HG02678 (cell line): Measurements from ENCODE around the gene PCDHB13.
"Not testable (repeated sequence)": the region's sequence is repeated elsewhere in the genome, so short reads cannot be mapped to it uniquely, and the experiment has no call there.

ENCODE experiments used
- ATAC-seq: cut with Tn5 transposase; IDR thresholded peaks from one replicate; pipeline ENCODE4 v1.9.1; 2021; ENCODE audit warnings: mild to moderate bottlenecking, moderate library complexity; ENCODE audit not compliant: unreplicated experiment

Gene PCDHB13

DNA sequence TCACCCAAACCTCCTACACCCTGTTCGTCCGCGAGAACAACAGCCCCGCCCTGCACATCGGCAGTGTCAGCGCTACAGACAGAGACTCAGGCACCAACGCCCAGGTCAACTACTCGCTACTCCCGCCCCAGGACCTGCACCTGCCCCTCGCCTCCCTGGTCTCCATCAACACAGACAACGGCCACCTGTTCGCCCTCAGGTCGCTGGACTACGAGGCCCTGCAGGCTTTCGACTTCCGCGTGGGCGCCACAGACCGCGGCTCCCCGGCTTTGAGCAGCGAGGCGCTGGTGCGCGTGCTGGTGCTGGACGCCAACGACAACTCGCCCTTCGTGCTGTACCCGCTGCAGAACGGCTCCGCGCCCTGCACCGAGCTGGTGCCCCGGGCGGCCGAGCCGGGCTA, 12.6 kb upstream of the PCDHB13 start:
- ATAC-seq, result not testable (repeated sequence)

DNA sequence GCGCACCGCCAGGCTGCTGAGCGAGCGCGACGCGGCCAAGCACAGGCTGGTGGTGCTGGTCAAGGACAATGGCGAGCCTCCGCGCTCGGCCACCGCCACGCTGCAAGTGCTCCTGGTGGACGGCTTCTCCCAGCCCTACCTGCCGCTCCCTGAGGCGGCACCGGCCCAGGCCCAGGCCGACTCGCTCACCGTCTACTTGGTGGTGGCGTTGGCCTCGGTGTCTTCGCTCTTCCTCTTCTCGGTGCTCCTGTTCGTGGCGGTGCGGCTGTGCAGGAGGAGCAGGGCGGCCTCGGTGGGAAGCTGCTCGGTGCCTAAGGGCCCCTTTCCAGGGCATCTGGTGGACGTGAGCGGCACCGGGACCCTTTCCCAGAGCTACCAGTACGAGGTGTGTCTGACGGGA, 12.1 kb upstream of the PCDHB13 start:
- ATAC-seq, result not testable (repeated sequence)

DNA sequence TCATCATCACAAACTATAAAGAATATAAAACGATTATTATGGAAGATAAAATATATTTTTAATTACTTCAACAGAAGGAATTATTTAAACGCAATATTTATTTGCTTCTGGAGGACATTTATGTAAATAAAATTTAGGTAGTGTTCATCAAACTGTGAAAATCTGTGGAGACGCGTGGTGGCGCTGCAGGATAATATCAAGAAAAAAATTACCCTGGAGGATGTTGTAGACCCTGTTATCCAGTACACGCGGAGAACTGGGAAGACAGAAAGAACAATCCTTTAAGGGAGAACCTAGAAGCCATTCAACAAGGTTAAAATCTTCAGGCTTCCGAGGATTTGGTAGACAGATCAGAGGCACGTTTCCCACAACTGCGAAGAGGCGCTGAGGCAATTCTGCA, 5.2 kb upstream of the PCDHB13 start, which contains the start of gene PCDHB12:
PCDHB12 (plus strand) TSS at position 242 of the 400 bp plus-strand sequence. CDS start 189 bp downstream, outside the sequence.
- ATAC-seq, result no peak

DNA sequence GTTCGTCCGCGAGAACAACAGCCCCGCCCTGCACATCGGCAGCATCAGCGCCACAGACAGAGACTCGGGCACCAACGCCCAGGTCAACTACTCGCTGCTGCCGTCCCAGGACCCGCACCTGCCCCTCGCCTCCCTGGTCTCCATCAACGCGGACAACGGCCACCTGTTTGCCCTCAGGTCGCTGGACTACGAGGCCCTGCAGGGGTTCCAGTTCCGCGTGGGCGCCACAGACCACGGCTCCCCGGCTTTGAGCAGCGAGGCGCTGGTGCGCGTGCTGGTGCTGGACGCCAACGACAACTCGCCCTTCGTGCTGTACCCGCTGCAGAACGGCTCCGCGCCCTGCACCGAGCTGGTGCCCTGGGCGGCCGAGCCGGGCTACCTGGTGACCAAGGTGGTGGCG, 3.4 kb upstream of the PCDHB13 start:
- not testable (repeated sequence) for ATAC-seq

DNA sequence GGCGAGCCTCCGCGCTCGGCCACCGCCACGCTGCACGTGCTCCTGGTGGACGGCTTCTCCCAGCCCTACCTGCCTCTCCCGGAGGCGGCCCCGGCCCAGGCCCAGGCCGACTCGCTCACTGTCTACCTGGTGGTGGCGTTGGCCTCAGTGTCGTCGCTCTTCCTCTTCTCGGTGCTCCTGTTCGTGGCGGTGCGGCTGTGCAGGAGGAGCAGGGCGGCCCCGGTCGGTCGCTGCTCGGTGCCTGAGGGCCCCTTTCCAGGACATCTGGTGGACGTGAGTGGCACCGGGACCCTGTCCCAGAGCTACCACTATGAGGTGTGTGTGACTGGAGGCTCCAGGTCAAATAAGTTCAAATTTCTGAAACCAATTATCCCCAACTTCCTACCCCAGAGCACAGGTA, 2.9 kb upstream of the PCDHB13 start:
- not testable (repeated sequence) for ATAC-seq

DNA sequence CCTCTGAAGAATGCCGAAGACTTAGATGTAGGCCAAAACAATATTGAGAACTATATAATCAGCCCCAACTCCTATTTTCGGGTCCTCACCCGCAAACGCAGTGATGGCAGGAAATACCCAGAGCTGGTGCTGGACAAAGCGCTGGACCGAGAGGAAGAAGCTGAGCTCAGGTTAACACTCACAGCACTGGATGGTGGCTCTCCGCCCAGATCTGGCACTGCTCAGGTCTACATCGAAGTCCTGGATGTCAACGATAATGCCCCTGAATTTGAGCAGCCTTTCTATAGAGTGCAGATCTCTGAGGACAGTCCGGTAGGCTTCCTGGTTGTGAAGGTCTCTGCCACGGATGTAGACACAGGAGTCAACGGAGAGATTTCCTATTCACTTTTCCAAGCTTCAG, 864 bp downstream of the PCDHB13 start:
- not testable (repeated sequence) for ATAC-seq

DNA sequence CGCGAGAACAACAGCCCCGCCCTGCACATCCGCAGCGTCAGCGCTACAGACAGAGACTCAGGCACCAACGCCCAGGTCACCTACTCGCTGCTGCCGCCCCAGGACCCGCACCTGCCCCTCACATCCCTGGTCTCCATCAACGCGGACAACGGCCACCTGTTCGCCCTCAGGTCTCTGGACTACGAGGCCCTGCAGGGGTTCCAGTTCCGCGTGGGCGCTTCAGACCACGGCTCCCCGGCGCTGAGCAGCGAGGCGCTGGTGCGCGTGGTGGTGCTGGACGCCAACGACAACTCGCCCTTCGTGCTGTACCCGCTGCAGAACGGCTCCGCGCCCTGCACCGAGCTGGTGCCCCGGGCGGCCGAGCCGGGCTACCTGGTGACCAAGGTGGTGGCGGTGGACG, 1.8 kb downstream of the PCDHB13 start:
- ATAC-seq, result not testable (repeated sequence)

DNA sequence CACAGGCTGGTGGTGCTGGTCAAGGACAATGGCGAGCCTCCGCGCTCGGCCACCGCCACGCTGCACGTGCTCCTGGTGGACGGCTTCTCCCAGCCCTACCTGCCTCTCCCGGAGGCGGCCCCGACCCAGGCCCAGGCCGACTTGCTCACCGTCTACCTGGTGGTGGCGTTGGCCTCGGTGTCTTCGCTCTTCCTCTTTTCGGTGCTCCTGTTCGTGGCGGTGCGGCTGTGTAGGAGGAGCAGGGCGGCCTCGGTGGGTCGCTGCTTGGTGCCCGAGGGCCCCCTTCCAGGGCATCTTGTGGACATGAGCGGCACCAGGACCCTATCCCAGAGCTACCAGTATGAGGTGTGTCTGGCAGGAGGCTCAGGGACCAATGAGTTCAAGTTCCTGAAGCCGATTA, 2.3 kb downstream of the PCDHB13 start:
- ATAC-seq, result not testable (repeated sequence)

DNA sequence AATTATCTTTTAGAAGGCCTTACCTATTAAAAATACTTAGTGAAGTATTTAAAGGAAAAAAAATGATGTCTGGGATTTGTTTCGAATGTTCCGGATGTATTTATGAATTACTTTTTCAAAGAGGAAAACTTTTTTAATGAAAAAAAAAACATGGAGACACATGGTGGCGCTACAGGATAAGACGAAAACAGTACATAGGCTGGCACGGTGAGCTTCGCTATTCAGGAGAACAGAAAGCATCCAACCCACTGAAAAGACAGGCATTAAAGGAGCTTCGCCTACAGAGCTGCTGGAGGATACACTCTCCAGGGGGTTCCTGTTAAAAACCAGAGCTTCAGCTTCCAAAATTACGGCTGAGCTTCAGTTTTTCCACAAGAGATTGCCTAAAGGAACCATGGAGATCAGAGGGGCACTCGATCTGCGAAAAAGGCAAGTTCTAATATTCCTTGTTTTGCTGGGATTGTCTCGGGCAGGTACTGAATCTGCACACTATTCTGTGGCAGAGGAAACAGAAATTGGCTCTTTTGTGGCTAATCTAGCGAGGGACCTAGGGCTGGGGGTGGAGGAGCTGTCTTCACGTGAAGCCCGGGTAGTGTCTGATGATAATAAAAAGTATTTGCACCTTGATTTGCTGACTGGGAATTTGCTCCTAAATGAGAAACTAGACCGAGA, 9.5 kb downstream of the PCDHB13 start, which contains the start of gene PCDHB14:
PCDHB14 (plus strand) TSS at position 232 of the 672 bp plus-strand sequence; CDS start at position 395, 163 bp downstream.
- no peak for ATAC-seq

DNA sequence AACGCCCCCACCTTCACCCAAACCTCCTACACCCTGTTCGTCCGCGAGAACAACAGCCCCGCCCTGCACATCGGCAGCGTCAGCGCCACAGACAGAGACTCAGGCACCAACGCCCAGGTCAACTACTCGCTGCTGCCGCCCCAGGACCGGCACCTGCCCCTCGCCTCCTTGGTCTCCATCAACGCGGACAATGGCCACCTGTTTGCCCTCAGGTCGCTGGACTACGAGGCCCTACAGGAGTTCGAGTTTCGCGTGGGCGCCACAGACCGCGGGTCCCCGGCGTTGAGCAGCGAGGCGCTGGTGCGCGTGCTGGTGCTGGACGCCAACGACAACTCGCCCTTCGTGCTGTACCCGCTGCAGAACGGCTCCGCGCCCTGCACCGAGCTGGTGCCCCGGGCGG, 11.1 kb downstream of the PCDHB13 start:
- ATAC-seq, result not testable (repeated sequence)

DNA sequence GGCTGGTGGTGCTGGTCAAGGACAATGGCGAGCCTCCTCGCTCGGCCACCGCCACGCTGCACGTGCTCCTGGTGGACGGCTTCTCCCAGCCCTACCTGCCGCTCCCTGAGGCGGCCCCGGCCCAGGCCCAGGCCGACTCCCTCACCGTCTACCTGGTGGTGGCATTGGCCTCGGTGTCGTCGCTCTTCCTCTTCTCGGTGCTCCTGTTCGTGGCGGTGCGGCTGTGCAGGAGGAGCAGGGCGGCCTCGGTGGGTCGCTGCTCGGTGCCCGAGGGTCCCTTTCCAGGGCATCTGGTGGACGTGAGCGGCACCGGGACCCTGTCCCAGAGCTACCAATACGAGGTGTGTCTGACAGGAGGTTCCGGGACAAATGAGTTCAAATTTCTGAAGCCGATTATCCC, 11.7 kb downstream of the PCDHB13 start:
- ATAC-seq, result not testable (repeated sequence)

DNA sequence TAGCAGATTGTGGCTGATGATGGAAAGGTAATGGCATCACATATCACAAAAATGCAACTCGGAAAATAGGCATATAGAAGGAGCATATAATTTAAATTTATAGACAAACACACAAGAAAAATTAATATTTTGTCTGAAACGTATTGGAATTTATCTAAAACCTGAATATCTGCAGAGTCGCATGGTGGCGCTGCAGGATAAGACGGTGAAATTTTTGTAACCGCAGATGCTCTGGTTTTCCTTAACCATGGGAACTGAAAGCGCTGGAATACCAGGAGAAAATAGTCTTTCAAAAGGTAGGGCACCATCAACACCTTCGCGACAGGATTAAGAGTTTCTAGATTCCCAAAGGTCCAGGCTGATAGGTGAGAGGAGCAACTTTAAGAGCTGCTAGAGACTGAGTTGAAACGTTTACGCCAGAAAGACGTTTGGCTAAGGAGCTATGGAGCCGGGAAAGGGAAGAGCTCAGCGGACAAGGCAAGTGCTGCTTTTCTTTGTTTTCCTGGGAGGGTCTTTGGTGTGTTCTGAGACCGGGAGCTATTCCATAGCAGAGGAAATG, 20.5 kb downstream of the PCDHB13 start:
- no peak for ATAC-seq

DNA sequence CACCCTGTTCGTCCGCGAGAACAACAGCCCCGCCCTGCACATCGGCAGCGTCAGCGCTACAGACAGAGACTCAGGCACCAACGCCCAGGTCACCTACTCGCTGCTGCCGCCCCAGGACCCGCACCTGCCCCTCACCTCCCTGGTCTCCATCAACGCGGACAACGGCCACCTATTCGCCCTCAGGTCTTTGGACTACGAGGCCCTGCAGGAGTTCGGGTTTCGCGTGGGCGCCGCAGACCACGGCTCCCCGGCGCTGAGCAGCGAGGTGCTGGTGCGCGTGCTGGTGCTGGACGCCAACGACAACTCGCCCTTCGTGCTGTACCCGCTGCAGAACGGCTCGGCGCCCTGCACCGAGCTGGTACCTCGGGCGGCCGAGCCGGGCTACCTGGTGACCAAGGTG, 22.2 kb downstream of the PCDHB13 start:
- not testable (repeated sequence) for ATAC-seq

DNA sequence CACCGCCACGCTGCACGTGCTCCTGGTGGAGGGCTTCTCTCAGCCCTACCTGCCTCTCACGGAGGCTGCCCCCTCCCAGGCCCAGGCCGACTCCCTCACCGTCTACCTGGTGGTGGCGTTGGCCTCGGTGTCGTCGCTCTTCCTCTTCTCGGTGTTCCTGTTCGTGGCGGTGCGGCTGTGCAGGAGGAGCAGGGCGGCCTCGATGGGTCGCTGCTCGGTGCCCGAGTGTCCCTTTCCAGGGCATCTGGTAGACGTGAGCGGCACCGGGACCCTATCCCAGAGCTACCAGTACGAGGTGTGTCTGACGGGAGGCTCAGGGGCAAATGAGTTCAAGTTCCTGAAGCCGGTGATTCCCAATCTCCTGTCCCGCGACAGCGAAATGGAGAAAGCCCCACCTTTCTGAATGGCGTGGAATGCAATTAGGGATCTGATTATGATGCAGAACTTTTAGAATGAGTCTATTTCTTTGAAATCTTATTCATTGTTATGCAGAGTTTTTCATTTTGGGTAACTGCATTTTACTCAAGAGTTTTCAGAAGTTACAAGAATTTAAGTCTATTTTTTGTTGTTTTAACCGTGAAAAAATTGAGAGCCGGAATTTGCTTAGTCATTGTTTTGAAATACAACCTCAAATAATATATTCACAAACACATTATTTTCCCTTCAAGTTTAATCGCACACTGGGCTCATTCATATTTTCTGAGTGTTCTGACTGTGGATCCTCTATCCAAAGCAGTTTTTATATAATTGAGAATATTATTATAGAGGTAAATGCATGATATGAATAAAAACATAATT, 23.0 kb downstream of the PCDHB13 start:
- ATAC-seq, result no peak

DNA sequence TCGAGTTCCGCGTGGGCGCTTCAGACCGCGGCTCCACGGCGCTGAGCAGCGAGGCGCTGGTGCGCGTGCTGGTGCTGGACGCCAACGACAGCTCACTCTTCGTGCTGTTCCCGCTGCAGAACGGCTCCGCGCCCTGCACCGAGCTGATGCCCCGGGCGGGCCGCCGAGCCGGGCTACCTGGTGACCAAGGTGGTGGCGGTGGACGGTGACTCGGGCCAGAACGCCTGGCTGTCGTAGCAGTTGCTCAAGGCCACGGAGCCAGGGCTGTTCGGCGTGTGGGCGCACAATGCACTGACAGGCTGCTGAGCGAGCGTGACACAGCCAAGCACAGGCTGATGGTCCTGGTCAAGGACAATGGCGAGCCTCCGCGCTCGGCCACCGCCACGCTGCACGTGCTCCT, 27.8 kb downstream of the PCDHB13 start:
- ATAC-seq, result no peak

DNA sequence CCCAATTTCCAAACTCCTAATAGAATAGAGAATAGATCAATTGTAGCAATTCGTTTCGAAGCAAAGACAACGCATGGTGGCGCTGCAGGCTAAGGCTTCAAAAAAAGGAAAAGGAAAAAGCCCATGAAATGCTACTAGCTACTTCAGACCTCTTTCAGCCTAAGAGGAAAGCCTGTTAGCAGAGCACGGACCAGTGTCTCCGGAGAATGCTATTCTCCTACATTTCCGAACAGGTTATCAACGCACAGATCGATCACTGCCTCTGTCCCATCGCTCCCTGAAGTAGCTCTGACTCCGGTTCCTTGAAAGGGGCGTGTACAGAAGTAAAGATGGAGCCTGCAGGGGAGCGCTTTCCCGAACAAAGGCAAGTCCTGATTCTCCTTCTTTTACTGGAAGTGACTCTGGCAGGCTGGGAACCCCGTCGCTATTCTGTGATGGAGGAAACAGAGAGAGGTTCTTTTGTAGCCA, 31.6 kb downstream of the PCDHB13 start, which contains the start of gene PCDHB15:
PCDHB15 (plus strand) TSS at position 146 of the 468 bp plus-strand sequence; CDS start at position 330, 184 bp downstream.
- ATAC-seq, result no peak

DNA sequence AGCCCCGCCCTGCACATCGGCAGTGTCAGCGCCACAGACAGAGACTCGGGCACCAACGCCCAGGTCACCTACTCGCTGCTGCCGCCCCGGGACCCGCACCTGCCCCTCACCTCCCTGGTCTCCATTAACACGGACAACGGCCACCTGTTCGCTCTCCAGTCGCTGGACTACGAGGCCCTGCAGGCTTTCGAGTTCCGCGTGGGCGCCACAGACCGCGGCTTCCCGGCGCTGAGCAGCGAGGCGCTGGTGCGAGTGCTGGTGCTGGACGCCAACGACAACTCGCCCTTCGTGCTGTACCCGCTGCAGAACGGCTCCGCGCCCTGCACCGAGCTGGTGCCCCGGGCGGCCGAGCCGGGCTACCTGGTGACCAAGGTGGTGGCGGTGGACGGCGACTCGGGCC, 33.3 kb downstream of the PCDHB13 start:
- ATAC-seq, result not testable (repeated sequence)

DNA sequence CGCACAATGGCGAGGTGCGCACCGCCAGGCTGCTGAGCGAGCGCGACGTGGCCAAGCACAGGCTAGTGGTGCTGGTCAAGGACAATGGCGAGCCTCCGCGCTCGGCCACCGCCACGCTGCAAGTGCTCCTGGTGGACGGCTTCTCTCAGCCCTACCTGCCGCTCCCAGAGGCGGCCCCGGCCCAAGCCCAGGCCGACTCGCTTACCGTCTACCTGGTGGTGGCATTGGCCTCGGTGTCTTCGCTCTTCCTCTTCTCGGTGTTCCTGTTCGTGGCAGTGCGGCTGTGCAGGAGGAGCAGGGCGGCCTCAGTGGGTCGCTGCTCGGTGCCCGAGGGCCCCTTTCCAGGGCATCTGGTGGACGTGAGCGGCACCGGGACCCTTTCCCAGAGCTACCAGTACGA, 33.7 kb downstream of the PCDHB13 start:
- ATAC-seq, result not testable (repeated sequence)

DNA sequence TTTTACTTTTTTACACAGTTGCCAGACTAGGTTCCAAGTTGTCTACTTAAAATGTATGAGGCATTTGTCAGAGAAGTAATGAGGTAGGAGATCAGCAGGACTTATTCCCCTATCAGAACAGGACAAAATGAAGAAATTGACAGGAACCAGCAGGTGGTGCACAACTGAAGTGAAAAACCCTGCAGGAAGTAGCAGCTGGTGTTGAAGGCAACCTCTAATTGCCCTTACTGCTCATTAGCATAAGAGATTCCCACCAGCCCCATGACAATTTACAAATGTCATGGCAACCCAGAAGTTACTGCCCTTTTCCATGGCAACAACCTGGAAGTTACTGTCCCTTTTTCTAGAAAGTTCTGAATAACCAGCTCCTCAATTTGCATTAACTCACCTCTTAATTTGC, 36.9 kb downstream of the PCDHB13 start:
- ATAC-seq, result no peak

DNA sequence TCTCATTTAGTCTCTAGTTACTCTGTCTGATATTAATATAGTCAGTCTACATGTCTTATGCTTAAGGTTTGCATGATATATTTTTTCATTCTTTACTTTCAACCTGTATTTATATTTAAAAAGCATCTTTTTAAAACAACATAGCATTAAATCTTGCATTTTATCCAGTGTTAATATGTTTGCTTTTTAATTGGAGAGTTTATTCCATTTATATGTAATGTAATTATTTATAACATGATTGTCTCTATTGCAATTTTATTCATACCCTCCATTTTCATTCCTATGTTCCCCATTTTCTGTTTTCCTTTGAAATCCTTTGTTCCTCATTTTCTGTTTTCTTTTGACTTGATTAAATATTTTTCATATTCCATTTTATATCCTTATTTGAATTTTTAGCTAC, 44.7 kb downstream of the PCDHB13 start:
- ATAC-seq, result no peak

DNA sequence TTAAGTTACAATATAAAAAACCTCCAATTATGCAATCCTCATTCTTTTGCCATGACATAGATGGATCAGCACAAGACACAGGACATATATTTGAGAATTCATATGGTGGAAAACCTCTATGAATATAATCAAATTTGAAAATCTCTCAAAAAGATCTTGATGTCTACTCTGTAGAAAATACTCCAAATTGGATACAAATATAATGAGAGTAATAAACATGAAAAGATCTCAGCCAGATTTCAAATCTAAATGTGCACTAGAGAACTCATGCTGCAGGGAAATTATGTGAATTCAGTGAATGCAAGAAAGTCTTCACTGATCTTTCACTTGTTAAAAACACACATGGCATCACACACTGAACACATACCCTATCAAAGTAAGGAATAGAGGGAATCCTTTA, 45.2 kb downstream of the PCDHB13 start:
- no peak for ATAC-seq
